HL-60 (cell line): Measurements from ENCODE around the gene SH3RF2.

Source experiments
- CTCF ChIP-seq: IDR thresholded peaks from one replicate; pipeline ENCODE4 v1.5.1; 2011; ENCODE audit warnings: low read length, control low read depth, inconsistent platforms; ENCODE audit not compliant: insufficient read depth
- POLR2AphosphoS5 ChIP-seq: IDR thresholded peaks from 2 replicates; pipeline ENCODE4 v1.6.1; 2012; ENCODE audit warnings: low read depth

- TF ChIP-seq CTCF, result no peak
- no peak for TF ChIP-seq POLR2AphosphoS5
These were observed 89.3 kb downstream of the SH3RF2 start for GRCh38 chr5:146025681-146026080.
